ENCODE results near the gene COX14. TPM values are rescaled to one million over a fixed set of nuclear protein-coding genes. Genes with fewer than 3 reads are reported as not detected.

Gene COX14
- total RNA-seq, 1 donor from 2014 or later: 22.7 TPM

DNA sequence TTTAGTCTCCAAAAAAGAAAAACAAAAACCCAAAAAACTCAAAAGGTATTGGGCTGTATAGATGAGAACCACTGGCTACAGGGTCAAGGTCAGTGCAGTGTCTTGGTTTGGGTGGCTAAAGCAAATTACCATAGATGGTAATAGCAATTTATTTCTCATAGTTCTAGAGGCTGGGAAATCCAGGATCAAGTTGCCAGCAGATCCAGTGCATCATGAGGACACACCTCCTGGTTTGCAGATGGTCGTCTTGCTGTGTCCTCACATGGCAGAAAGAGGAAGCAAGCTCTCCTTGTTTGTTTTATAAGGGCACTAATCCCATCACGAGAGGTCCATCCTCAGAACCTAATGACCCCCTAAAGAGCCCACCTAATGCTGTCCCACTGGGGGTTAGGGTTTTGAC, 11.2 kb downstream of the COX14 start:
- H3K9me3 Mint-ChIP-seq: no peaks in the 10 kb centered on the region
- Histone ChIP-seq H3K27ac (no peak overlapping the region), H3K9me3 (ENCODE audit: low read depth) (no peaks in the 10 kb centered on the region), H3K4me2 (no peak overlapping the region), H3K36me3 (no peaks in the 10 kb centered on the region), H3K4me1 (no peaks in the 10 kb centered on the region), H3K79me2 (ENCODE audit: low read depth) (no peaks in the 10 kb centered on the region), H3K9ac (no peak overlapping the region), H3K4me3 (no peak overlapping the region), H2AFZ (replicated peaks) (no peak overlapping the region), H4K20me1 (ENCODE audit: low read depth) (no peaks in the 10 kb centered on the region), H3K27me3 (no peaks in the 10 kb centered on the region), H3F3A (ENCODE audit: low read depth) (peaks cover 10% of the 10 kb centered on the region)
- peaks cover 5% of the 10 kb centered on the region for H3K27me3 Mint-ChIP-seq (ENCODE audit: insufficient read depth, low read depth)
- H3K4me1 Mint-ChIP-seq: no peaks in the 10 kb centered on the region
- TF ChIP-seq EZH2 (IDR thresholded peaks at IDR 0.05) (no peak), EZH2phosphoT487 (IDR thresholded peaks at IDR 0.05) (no peak)
- TF ChIP-seq, protein P1, sequence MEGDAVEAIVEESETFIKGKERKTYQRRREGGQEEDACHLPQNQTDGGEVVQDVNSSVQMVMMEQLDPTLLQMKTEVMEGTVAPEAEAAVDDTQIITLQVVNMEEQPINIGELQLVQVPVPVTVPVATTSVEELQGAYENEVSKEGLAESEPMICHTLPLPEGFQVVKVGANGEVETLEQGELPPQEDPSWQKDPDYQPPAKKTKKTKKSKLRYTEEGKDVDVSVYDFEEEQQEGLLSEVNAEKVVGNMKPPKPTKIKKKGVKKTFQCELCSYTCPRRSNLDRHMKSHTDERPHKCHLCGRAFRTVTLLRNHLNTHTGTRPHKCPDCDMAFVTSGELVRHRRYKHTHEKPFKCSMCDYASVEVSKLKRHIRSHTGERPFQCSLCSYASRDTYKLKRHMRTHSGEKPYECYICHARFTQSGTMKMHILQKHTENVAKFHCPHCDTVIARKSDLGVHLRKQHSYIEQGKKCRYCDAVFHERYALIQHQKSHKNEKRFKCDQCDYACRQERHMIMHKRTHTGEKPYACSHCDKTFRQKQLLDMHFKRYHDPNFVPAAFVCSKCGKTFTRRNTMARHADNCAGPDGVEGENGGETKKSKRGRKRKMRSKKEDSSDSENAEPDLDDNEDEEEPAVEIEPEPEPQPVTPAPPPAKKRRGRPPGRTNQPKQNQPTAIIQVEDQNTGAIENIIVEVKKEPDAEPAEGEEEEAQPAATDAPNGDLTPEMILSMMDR (IDR thresholded peaks at IDR 0.05): no peak
- H3K4me3 Mint-ChIP-seq: no peak overlapping the region
- H3K27ac Mint-ChIP-seq: no peak overlapping the region
- H3K36me3 Mint-ChIP-seq: peaks cover 14% of the 10 kb centered on the region
- no peak for DNase-seq (ENCODE audit: low spot score)

DNA sequence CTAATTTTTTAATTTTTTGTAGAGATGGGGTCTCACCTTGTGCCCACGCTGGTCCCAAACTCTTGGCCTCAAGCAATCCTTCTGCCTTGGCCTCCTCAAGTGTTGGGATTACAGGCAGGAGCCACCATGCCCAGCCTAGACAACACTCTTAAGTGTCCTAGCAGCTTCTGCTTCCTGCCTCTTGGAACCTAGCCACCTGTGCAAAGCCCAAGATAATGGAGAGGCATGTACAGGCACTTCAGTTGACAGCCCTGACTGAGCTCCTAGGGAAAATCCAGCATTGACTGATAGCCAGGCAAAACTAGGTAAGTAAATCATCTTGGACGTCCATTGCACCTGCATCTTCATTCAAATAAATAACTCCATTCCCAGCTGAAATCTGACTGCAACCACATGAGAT, 15.5 kb downstream of the COX14 start:
- Histone ChIP-seq H3K27me3 (no peaks in the 10 kb centered on the region), H4K20me1 (ENCODE audit: low read depth) (peaks cover under 1% of the 10 kb centered on the region), H3K79me2 (ENCODE audit: low read depth) (no peaks in the 10 kb centered on the region), H2AFZ (replicated peaks) (no peak overlapping the region), H3K4me2 (no peak overlapping the region), H3K4me3 (no peak overlapping the region), H3K4me1 (no peaks in the 10 kb centered on the region), H3K9ac (no peak overlapping the region), H3F3A (ENCODE audit: low read depth) (peaks cover 10% of the 10 kb centered on the region), H3K36me3 (peaks cover 3% of the 10 kb centered on the region), H3K9me3 (ENCODE audit: low read depth) (no peaks in the 10 kb centered on the region), H3K27ac (no peak overlapping the region)
- Mint-ChIP-seq H3K27ac (no peak overlapping the region), H3K4me1 (no peaks in the 10 kb centered on the region), H3K36me3 (peaks cover 21% of the 10 kb centered on the region), H3K27me3 (ENCODE audit: insufficient read depth, low read depth) (peaks cover 5% of the 10 kb centered on the region), H3K9me3 (no peaks in the 10 kb centered on the region), H3K4me3 (no peak overlapping the region)
- DNase-seq (ENCODE audit: low spot score): no peak
- TF ChIP-seq EZH2phosphoT487 (IDR thresholded peaks at IDR 0.05) (no peak), EZH2 (IDR thresholded peaks at IDR 0.05) (no peak)
- TF ChIP-seq, protein P1 (IDR thresholded peaks at IDR 0.05): no peak

DNA sequence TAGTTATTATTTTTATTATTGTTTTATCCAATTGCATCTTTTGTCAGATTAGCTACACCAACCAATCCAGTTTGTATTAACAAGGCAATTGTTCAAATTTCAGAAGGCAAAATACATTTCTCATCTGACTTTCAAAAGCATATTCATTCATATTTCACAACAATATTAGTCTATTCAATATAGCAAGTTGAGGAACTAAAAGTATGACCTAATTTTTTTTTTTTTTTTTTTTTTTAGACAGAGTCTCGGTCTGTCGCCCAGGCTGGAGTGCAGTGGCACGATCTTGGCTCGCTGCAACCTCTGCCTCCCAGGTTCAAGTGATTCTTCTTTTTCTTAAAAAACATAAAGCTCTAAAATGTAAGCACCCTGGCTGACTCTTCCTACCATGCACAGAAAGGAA, 17.3 kb downstream of the COX14 start:
- H3F3A ChIP-seq (ENCODE audit: low read depth): peaks cover 20% of the 10 kb centered on the region
- H3K4me1 ChIP-seq: no peaks in the 10 kb centered on the region
- H3K79me2 ChIP-seq (ENCODE audit: low read depth): no peaks in the 10 kb centered on the region
- Mint-ChIP-seq H3K27me3 (ENCODE audit: insufficient read depth, low read depth) (peaks cover 2% of the 10 kb centered on the region), H3K9me3 (no peaks in the 10 kb centered on the region), H3K27ac (no peak overlapping the region), H3K4me3 (no peak overlapping the region), H3K4me1 (no peaks in the 10 kb centered on the region), H3K36me3 (peaks cover 13% of the 10 kb centered on the region)
- no peak overlapping the region for H3K9ac ChIP-seq
- peaks cover 4% of the 10 kb centered on the region for H4K20me1 ChIP-seq (ENCODE audit: low read depth)
- no peak overlapping the region for H3K27ac ChIP-seq
- no peaks in the 10 kb centered on the region for H3K27me3 ChIP-seq
- no peak overlapping the region for H2AFZ ChIP-seq (replicated peaks)
- no peak overlapping the region for H3K4me3 ChIP-seq
- no peak overlapping the region for H3K4me2 ChIP-seq
- H3K36me3 ChIP-seq: peaks cover 7% of the 10 kb centered on the region
- no peaks in the 10 kb centered on the region for H3K9me3 ChIP-seq (ENCODE audit: low read depth)
- TF ChIP-seq, protein P1 (IDR thresholded peaks at IDR 0.05): no peak
- no peak for TF ChIP-seq EZH2 (IDR thresholded peaks at IDR 0.05)
- TF ChIP-seq EZH2phosphoT487 (IDR thresholded peaks at IDR 0.05): no peak
- no peak for DNase-seq (ENCODE audit: low spot score)

Measured in neural progenitor cell (in vitro differentiated cells).